HG03378 (cell line): ENCODE results near the gene AQR.
"Not testable (repeated sequence)": the region's sequence is repeated elsewhere in the genome, so short reads cannot be mapped to it uniquely, and the experiment has no call there.

ENCODE experiments used
- ATAC-seq: cut with Tn5 transposase; IDR thresholded peaks from one replicate; pipeline ENCODE4 v1.9.1; 2021; ENCODE audit warnings: mild to moderate bottlenecking, moderate library complexity; ENCODE audit not compliant: unreplicated experiment

AQR gene

GRCh38 chr15:34818526-34818925 lies 151.0 kb downstream of the AQR start:
- ATAC-seq: no peak

GRCh38 chr15:34815836-34816235 lies 153.7 kb downstream of the AQR start:
- ATAC-seq: no peak

- ATAC-seq: no peak
These were observed 155.9 kb downstream of the AQR start for GRCh38 chr15:34813446-34814190.

- ATAC-seq: not testable (repeated sequence)
These were observed 156.6 kb downstream of the AQR start for GRCh38 chr15:34812868-34813365.

- ATAC-seq: no peak
These were observed 157.2 kb downstream of the AQR start for GRCh38 chr15:34812369-34812768.

- ATAC-seq: no peak
These were observed 159.0 kb downstream of the AQR start for GRCh38 chr15:34810443-34811129.

- ATAC-seq: no peak
These were observed 160.4 kb downstream of the AQR start for GRCh38 chr15:34809186-34809585.

GRCh38 chr15:34808016-34808415 lies 161.5 kb downstream of the AQR start:
- no peak for ATAC-seq

GRCh38 chr15:34807241-34807640 lies 162.3 kb downstream of the AQR start:
- ATAC-seq: not testable (repeated sequence)

GRCh38 chr15:34804776-34805175 lies 164.8 kb downstream of the AQR start:
- ATAC-seq: no peak

GRCh38 chr15:34804113-34804512 lies 165.4 kb downstream of the AQR start:
- ATAC-seq: no peak

GRCh38 chr15:34802803-34803750 lies 166.5 kb downstream of the AQR start:
- no peak for ATAC-seq

- ATAC-seq: no peak
These were observed 167.2 kb downstream of the AQR start for GRCh38 chr15:34802371-34802770.
